HFF-Myc (cell line): ENCODE results near the gene TRAF7.
"Not testable (repeated sequence)": the region's sequence is repeated elsewhere in the genome, so short reads cannot be mapped to it uniquely, and the experiment has no call there.

ENCODE experiments used
- DNase-seq: peaks from one replicate; pipeline ENCODE4 v3.0.0-alpha.2; 2011; ENCODE audit warnings: low read depth; ENCODE audit errors: extremely low read depth
- H3K4me3 ChIP-seq: replicated peaks from 2 replicates; pipeline ENCODE4 v1.5.1; 2011; ENCODE audit warnings: low read depth, mild to moderate bottlenecking, control low read depth, low read length
- CTCF ChIP-seq: IDR thresholded peaks from 2 replicates; pipeline ENCODE4 v1.5.1; 2012; ENCODE audit warnings: mild to moderate bottlenecking, low read depth, low read length, control low read depth; ENCODE audit errors: missing control alignments

Gene TRAF7

GRCh38 chr16:2126161-2126743 lies 29.3 kb upstream of the TRAF7 start:
- H3K4me3 ChIP-seq, DNase-seq: not testable (repeated sequence)

GRCh38 chr16:2126928-2127556 lies 28.5 kb upstream of the TRAF7 start:
- DNase-seq, H3K4me3 ChIP-seq: not testable (repeated sequence)

- H3K4me3 ChIP-seq, DNase-seq: not testable (repeated sequence)
Observed at GRCh38 chr16:2127630-2128280, 27.8 kb upstream of the TRAF7 start.

- not testable (repeated sequence) for H3K4me3 ChIP-seq
Observed at GRCh38 chr16:2129251-2129650, 26.3 kb upstream of the TRAF7 start.

GRCh38 chr16:2129890-2130447 lies 25.6 kb upstream of the TRAF7 start:
- H3K4me3 ChIP-seq, DNase-seq: not testable (repeated sequence)

More at GRCh38 chr16:2129251-2129650, 26.3 kb upstream of the TRAF7 start:
- DNase-seq = not testable (repeated sequence)

- DNase-seq = not testable (repeated sequence)
Observed at GRCh38 chr16:2133797-2134196, 21.8 kb upstream of the TRAF7 start.

GRCh38 chr16:2135071-2135470 lies 20.5 kb upstream of the TRAF7 start:
- not testable (repeated sequence) for DNase-seq

More at GRCh38 chr16:2133797-2134196, 21.8 kb upstream of the TRAF7 start:
- H3K4me3 ChIP-seq = peak overlapping the region; percentile 34

GRCh38 chr16:2135770-2136490 lies 19.7 kb upstream of the TRAF7 start, which contains the start of gene PKD1:
TSS of gene PKD1 (minus strand) at chr16:2135898. CDS start at chr16:2135689, 209 bp downstream.
- DNase-seq = not testable (repeated sequence)
- peak within 1 kb of the TSS; percentile 45 for H3K4me3 ChIP-seq

More at GRCh38 chr16:2135071-2135470, 20.5 kb upstream of the TRAF7 start:
- H3K4me3 ChIP-seq = peak overlapping the region; percentile 45

- DNase-seq = no peak
- TF ChIP-seq CTCF = no peak
- H3K4me3 ChIP-seq = no peak overlapping the region
Observed at GRCh38 chr16:2142942-2143877, 12.4 kb upstream of the TRAF7 start.

- no peak overlapping the region for H3K4me3 ChIP-seq
- TF ChIP-seq CTCF = no peak
- no peak for DNase-seq
Observed at GRCh38 chr16:2143878-2144485, 11.6 kb upstream of the TRAF7 start.
